Cardiac fibroblast (primary cell): ENCODE results near the gene SLC24A1.

Experiments
- DNase-seq, 2 donors: peaks; one replicate each; pipeline versions ENCODE4 v3.0.0 to v3.0.0-alpha.2; 2010; ENCODE audit warnings: low read depth in 2 of 2
- H3K4me3 ChIP-seq, 2 donors: replicated peaks in 1 of 2; 1 replicate in 1 of 2; 2 replicates in 1 of 2; pipeline ENCODE4 v1.5.1; 2011; ENCODE audit warnings: low read depth in 2 of 2, low read length in 2 of 2, mild to moderate bottlenecking in 2 of 2, moderate library complexity in 1 of 2
- CTCF ChIP-seq: IDR thresholded peaks from one replicate; pipeline ENCODE4 v1.5.1; 2011; ENCODE audit warnings: low read depth, mild to moderate bottlenecking, low read length, inconsistent platforms

Gene SLC24A1

GRCh38 chr15:65651042-65651322 lies 29.2 kb downstream of the SLC24A1 start:
- no peak for TF ChIP-seq CTCF
- H3K4me3 ChIP-seq, result no peak overlapping the region
- no peak for DNase-seq

- no peak for TF ChIP-seq CTCF
- DNase-seq, result no peak
- no peak overlapping the region for H3K4me3 ChIP-seq
Observed at GRCh38 chr15:65651831-65652749, 30.4 kb downstream of the SLC24A1 start.

- no peak for TF ChIP-seq CTCF
- no peak overlapping the region for H3K4me3 ChIP-seq
- DNase-seq, result peak; percentile 33 to 65
Observed at GRCh38 chr15:65653341-65653740, 31.6 kb downstream of the SLC24A1 start.

- H3K4me3 ChIP-seq, result no peak overlapping the region
- peak; percentile 61 to 65 for DNase-seq
- TF ChIP-seq CTCF, result no peak
Observed at GRCh38 chr15:65653801-65654521, 32.2 kb downstream of the SLC24A1 start.

- DNase-seq, result peak; percentile 33 to 72
- no peak overlapping the region for H3K4me3 ChIP-seq
- TF ChIP-seq CTCF, result no peak
Observed at GRCh38 chr15:65655026-65655425, 33.3 kb downstream of the SLC24A1 start.

GRCh38 chr15:65655457-65655856 lies 33.7 kb downstream of the SLC24A1 start:
- no peak for DNase-seq
- no peak for TF ChIP-seq CTCF
- no peak overlapping the region for H3K4me3 ChIP-seq
